Islet precursor cell (in vitro differentiated cells): Measurements from ENCODE around the gene ZC3H18.
"Not testable (repeated sequence)": the region's sequence is repeated elsewhere in the genome, so short reads cannot be mapped to it uniquely, and the experiment has no call there.

Experiments used
- DNase-seq: peaks from one replicate; pipeline ENCODE4 v3.0.0-alpha.2; 2018

ZC3H18 gene

GRCh38 chr16:88609426-88609825, 39.2 kb downstream of the ZC3H18 start:
- DNase-seq, result not testable (repeated sequence)

DNA sequence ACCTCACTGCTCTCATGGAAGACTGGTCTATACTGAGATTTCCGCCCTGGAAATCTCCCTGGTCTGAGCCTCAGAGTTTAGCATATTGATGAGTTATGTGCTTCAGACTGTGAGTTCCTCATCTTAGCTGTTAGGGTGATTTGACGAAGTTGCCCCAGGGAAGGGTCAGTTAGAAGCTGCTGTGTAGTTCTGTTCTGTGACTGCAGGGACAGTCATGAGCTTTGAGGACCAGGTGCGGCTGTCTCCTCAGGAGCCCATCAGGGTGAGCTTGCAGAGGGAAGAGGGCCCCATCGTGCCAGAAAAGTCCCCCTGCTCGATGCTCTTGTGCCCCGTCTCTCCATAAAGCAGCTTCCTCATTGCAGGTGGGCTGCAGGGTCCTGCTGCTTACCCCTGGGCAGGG, 39.9 kb downstream of the ZC3H18 start:
- DNase-seq, result no peak

DNA sequence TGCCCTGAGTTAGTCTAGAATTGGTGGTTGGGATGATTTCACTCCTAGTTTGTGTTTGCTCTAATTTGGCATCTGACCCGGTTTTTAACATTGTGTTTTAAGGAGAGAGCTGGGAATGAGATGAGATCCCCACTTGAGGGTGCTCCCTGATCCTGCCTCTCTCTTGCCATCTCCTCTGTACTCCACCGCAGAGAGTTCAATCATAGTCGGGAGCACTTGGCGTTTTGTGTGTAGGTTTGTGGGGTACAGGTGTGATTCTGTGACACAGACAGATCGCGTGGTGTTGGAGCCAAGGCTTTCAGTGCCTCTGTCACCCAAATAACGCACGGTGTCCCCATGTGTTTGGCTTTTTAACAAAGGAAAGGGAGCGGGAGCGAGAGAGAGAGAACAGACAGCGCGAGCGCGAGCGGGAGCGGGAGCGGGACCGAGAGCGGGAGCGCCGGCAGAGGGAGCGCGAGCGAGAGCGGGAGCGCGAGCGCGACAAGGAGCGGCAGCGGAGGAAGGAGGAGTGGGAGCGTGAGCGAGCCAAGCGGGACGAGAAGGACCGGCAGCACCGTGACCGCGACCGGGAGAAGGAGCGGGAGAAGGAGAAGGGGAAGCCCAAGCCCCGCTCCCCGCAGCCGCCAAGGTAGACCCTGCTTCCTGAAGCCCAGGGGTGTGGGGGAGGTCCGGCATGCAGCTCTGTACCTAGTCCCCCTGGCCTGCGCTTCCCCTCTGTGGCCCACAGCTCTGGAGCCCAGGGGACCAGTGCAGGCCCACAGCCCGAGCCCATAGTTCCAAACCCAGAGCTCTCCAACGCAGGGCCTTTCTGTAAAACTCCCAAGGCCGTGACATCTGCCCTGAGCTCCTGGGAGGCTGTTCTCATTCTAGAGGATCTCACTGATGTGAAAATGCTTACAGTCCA, 41.0 kb downstream of the ZC3H18 start:
- no peak for DNase-seq

DNA sequence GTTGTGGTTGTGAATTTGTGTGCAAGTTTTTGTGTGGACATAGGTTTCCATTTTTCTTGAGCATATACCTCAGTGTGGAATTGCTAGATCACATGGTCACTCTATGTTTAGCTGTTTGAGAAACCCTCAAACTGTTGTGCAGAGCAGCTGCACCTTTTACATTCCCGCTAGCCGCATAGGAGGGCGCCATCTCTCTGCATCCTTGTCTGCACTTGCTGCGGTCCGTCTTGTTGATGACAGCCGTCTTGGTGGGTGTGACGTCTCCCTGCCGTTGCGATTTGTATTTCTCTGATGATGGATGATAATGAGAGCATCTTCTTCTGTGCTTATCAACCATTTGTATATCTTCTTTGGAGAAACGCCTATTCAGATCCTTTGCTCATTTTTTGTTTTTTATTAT, 43.1 kb downstream of the ZC3H18 start:
- DNase-seq, result no peak

DNA sequence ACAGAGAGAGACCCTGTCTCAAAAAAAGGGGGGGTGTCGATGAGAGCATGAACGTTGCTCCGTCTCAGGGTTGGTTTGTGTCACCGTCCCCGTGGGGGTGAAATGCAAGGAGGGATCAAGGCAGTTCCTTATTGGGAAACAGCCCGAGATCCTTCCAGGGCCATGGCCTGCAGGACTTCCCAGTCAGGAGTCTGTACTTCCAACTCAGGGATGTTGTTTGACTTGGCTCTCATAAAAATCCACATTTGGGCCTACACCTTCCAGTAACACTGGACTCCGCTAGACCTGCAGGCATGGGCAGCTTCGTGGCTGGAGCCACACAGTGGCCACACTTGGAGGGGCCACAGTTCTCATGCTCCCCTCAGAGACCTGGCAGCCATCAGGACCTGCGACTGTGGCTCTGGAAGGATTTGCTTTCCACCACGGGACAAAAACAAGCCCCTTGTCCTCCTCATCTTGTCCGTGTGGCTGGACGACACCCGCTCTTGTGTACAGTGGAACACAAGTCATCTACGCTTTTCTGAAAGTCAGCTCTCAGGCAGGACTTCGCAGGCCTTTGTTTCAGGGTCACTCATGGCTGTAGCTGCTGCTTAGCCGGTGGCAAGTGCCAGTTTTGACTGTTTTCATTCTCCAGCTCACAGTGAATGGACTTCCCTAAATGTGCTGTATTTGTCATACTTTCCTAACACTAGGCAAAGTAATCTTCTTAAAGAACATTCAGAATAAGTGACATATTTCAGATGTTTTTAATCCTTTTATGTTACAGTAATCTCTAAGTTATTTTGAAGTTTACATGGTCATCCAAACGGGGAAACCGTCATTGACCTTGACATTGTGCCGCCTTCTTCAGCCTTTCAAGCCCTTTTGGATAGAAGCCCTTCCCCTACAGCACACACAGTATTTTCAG, 44.0 kb downstream of the ZC3H18 start:
- DNase-seq, result no peak

DNA sequence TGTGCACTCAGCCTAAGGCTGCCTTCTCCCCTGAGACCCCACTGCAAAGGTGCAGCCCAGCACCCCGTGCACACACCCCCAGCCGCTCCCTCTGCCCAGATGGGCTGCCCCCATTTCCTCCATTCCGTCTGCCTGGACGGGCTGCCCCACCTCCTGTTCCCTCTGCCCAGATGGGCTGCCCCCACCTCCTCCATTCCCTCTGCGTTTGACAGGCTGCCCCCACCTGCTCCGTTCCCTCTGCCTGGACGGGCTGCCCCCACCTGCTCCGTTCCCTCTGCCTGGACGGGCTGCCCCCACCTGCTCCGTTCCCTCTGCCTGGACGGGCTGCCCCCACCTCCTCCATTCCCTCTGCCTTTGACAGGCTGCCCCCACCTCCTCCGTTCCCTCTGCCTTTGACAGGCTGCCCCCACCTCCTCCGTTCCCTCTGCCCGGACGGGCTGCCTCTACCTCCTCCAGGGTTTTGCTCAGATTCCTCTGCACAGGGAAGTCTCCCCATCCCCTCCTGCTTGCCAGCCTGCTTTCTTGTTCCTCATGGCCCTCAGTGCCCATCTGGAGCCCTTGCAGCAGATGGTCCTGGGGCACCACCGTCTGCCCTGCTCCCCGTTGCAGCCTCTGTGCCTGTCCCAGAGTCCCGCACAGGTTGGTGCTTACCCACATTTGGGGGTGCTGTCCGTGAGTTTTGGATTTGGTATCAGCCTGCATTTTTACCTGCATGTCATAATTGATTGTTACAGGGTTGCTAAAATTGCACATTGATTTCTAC, 44.8 kb downstream of the ZC3H18 start:
- no peak for DNase-seq

DNA sequence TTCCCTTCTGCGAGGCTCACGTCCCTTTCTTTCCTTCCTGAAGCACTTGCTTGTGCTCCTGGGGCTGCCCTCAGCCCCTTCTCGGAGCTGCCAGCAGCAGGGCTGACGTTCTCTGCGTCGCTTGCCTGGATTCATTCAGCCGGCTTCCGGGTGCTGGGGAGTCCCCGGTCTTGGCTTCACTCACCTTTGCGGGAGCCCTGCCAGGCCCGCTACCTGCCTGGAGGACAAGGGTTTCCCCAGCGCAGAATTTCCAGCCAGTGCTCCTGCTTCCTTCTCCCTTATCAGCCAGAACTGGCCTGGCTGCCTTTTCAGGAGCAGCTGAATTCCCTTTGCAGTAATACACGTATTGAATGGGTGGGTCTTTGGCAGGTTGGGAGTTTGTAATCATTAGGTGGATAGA, 46.1 kb downstream of the ZC3H18 start:
- DNase-seq, result no peak

GRCh38 chr16:88616736-88617135, 46.5 kb downstream of the ZC3H18 start:
- no peak for DNase-seq

- DNase-seq, result no peak
Measured at GRCh38 chr16:88617268-88618031, 47.2 kb downstream of the ZC3H18 start.

DNA sequence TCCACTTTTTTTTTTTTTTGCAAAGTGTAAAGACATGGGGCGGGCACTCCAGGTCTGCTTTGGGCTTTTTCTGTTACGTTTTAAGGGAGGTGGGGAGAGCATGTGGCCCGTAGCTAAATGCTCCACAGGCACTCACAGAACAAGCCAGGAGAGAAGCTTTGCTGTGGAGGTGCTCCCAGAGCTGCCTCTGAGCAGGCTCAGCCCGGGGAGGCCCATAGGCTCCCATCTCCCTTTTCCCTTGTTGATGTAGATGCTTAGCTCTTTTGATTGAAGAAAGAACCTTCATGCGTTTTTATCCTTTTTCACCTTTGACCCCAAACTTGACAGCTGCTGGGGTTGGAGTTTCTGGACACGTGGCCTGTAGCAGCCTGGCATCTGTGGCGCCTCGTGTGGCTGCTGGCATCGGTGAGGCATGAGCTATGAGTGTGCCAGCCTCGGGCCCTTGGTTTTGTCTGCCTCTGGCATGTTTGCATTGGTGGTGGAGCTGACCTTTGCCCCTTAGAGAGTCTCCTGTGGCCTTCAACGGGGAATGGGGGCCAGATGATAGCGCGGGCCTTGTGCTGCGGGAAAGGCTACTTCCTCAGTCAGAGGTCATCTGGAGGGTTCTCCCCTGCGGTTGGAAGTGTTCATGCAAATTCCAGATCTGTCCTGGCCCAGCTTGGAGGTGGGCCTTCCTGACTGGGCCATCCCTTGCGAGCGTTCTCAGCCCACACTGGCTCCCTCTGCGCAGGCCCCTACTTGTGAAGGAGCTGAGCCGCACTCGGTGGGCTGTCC, 48.2 kb downstream of the ZC3H18 start:
- no peak for DNase-seq

DNA sequence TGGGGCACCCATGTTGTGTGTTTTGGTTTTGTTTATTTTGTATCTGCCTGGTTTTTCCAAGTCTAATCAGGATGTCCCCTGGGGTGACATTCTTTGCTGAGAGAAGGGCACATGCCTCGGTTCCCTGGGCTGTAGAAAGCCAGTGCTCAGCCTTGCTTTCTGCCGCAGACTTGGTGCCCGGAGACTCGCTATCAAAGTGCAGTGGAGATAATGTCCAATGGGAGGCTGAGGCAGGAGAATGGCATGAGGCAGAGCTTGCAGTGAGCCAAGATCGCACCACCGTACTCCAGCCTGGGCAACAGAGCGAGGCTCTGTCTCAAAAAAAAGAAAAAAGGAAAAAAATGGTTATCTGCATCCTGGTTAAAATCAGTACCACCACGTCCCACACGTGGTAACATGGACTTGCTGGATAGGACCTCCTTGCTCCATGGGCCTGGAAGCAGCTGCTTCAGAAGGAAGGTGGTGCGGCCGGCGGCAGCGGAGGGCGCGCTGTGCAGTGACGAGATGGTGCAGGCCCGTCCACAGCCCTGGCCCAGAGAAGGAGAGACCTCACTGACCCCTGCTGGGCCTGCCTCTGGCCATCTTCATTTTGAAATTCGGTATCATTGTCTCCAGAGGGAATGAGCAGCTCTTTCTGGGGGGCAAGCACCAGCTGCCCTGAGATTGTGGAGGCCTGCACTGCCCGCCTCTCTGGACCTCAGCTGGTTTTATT, 48.9 kb downstream of the ZC3H18 start:
- DNase-seq, result no peak

GRCh38 chr16:88619859-88620815, 49.9 kb downstream of the ZC3H18 start:
- DNase-seq, result no peak

GRCh38 chr16:88622125-88622524, 51.9 kb downstream of the ZC3H18 start:
- no peak for DNase-seq

- DNase-seq, result no peak
Measured at GRCh38 chr16:88622866-88623265, 52.7 kb downstream of the ZC3H18 start.

DNA sequence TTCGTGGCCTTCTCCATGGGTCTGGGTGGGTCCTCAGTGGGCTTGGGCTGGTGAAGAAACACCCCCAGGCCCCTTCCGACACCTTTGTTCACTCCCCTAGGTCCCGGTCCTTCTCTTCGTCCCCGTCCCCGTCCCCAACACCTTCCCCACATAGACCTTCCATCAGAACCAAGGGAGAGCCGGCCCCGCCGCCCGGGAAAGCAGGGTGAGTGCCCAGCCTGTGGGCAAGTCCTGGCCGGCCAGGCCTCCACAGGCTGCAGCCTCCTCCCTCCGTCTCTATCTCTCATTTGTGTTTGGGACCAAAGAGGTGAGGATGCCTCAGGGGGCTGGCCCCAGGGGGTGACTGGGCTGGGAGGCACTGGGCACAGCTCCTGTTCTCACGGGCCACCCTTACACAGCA, 53.7 kb downstream of the ZC3H18 start:
- no peak for DNase-seq

DNA sequence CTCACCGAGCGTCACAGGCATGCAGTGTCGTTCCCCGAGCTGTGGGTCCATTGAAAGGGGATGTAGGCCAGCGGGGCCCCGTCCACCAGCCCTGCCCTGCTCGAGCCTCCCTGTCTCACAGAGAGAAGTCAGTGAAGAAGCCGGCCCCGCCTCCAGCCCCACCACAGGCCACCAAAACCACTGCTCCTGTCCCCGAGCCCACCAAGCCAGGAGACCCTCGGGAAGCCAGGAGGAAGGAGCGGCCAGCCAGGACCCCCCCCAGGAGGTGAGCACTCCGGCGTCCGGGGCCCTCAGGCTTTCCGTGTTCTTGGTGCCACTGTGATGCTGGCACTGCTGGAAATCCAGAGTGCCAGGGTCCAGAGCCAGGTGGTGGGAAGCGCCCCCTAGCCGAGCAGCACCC, 54.3 kb downstream of the ZC3H18 start:
- DNase-seq, result no peak

DNA sequence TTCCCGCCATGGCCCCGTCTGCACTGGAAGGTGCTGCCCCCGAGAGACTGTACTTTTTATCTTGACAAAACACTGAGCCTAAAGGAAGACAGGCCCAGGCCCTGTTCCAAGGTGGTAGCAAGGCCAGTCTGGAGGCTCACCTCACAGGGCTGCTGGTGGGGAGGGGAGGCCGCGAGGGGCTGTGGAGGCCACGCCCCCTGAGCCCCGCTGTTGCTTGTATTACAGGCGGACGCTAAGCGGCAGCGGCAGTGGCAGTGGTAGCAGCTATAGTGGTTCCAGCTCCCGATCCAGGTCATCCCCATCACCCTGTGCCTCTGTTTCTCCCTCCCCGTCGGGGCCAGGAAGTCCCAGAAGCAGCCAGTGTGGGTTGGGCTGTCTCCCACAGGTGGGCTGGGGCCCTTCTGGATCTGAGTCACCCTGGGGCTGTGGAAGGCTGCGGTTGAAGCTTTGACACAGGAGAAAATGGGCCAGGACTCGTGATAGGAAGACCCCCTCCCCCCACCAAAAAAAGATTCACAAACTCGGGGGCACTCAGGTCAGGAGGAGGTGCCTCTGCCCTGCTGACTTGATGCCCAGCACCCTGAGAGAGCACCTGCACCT, 54.9 kb downstream of the ZC3H18 start:
- no peak for DNase-seq

DNA sequence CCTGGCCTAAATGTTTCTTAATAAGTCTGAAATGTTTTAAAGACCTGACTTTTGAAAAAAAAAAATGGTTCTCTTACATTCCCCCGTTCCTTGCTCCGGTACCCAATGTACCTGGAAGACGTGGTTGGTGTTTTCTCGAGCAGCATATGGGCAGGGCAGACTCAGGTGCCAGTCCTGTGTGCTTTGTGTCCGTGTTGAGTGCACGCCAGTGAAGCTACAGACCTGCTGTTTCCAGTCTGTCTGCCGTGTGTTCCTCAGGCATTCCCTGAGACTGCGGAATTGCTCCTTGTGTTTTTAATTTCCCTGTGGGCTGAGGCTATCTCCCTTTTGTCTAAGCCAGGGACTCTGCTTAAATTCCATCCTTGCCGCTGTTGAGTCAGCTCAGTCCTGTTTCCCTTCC, 56.4 kb downstream of the ZC3H18 start:
- DNase-seq, result no peak
